ENCODE measurements around the gene GPR31.

GPR31 gene

GRCh38 chr6:167116109-167116837 is 41.5 kb downstream of the GPR31 start:
- no peak for DNase-seq

DNA sequence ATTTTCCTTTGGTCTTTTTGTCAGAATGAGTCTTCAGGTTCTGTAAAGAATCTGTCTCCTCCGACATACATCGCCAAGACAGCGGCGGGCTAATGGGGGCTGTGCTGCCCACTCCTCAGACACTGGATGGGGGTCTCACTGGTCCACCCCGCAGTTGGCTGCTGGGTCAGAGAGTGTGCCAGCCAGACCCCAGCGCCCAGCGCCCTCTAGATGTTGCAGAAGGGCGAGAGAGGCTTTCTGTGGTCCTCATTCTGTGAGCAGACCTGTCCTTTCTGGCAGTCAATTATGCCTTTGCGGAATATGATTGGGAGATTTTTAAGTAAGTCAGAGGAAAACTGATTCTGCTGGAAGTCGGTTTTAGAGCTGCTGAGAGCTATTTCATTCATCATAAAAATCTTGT is 42.7 kb downstream of the GPR31 start:
- DNase-seq: no peak

- peak; percentile 94 for DNase-seq
Observed at GRCh38 chr6:167113935-167114910, 43.6 kb downstream of the GPR31 start.

DNA sequence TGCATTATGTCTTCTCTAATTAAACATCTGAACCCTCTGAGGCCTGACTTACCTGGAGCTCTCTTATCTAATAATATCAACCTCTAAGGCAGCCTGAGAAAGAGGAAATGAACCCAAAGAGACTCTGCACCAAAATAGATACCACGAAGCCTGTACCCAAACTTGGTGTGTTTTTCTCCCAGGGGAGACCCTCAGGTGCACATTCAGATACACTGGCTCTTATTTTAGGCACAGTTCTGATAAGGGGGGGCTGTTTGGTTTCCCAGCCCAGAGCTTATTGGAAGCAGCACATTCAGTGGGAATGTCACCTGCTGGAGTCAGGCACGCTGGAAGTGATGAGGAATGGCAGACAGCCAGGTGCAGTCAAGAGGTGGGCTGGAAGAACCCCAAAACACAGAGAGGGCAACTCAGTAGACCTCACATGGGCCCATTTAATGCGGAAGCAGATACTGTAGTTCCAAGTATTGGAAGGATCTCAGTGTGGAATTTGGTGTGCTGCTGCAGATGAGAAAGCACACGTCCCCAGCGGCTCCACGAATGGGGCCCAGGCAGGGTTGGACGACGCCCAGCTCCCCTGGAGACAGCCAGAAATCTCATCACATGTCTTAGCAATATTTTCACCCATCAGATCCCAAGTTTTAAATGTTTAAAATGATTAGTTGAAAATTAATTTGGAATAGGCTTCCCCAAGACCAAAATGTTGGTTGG is 44.6 kb downstream of the GPR31 start:
- DNase-seq: peak; percentile 73

DNA sequence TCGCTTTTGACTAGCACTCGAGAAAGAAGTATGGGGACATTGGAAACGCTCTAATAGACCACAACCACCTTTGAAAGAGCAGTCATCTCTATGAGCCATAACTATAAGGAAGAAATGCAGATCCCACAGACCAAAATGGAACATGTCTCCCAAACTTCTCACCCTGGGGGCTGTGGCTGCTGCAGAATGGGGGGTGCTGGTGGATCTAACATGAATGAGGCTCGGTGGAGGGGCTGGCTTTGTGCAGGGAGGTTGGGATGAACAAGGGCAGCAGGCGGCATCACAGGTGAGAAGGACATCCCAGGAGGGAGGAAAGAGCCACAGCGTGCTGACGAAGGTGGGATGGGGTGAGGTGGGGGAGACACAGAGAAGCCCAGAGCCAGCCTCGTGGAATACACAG is 45.4 kb downstream of the GPR31 start:
- no peak for DNase-seq

- no peak for DNase-seq
Observed at GRCh38 chr6:167111597-167111996, 46.2 kb downstream of the GPR31 start.

DNA sequence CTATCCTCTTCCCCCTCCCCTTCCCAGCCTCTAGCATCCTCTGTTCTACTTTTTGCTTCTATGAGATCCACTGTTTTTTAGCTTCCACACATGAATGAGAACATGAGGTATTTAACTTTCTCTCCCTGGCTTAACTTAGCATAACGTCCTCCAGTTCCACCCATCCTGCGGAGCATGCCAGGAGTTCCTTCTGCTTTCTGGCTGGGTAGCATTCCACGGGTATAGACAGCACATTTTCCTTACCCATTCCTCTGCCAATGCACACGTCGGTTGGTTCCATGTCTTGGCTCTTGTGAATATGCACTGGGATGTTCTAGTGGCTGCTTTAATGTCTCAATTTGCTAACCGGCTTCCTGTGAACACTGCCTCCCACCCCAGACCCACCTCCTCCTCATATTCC is 48.1 kb downstream of the GPR31 start:
- no peak for DNase-seq

DNA sequence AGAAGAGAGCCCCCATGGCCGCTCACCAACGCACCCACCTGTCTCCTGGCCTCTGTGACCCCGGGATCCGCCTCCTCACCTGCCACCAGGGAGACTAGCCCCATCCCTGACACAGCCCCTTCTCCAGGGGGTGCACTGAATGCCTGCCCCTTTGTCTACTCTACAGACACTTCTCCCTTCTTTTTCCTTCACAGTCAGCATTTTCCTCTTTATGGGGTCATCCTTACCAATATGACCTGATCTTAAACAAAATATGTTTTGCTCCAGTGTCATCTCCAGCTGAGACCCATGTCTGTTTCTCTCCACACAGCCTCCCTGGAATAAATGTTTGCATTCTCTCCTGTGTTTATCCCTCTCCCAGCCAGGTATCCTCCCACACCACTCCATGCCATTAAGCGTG is 49.5 kb downstream of the GPR31 start:
- DNase-seq: no peak

GRCh38 chr6:167107787-167108186 is 50.0 kb downstream of the GPR31 start:
- no peak for DNase-seq

DNA sequence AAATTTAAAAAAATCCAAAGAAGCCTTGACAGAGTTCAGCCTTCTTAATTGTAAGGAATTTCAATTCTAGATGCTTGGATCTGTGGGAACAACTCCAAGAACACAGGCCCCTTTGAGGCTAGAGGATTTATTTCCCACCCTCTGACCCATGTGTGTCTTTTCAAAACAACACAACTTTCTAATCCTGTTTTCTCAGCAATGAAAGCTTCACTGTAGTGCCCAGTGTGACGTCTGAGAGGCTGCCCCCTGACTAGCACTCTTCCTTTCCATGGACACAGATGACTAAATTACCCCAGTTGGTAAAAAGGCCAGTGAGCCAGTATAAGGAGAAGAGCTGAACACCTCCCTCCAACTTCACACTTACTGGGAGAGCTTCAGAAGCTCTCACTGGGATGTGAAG is 51.4 kb downstream of the GPR31 start:
- no peak for DNase-seq
